Measurements from ENCODE around the gene SURF6.

SURF6 gene

GRCh38 chr9:133347515-133347984, 11.6 kb upstream of the SURF6 start:
- peaks cover 86% of the 10 kb centered on the region for H3K36me3 ChIP-seq (ENCODE audit: control insufficient read depth, low read length)
- H3K27ac ChIP-seq (ENCODE audit: low read depth, low read length), result peak overlapping the region; percentile 81
- H3K79me2 ChIP-seq (ENCODE audit: control insufficient read depth, low read length), result peaks cover 57% of the 10 kb centered on the region

GRCh38 chr9:133346021-133346785, 10.2 kb upstream of the SURF6 start:
- no peaks in the 10 kb centered on the region for H3K9me3 ChIP-seq (ENCODE audit: control insufficient read depth, insufficient read depth, low read length)

More at GRCh38 chr9:133347515-133347984, 11.6 kb upstream of the SURF6 start:
- peak overlapping the region; percentile 98 for H3K4me2 ChIP-seq (ENCODE audit: low read length)
- TF ChIP-seq CTCF (IDR thresholded peaks at IDR 0.05; ENCODE audit: low read depth, low read length, poor library complexity, severe bottlenecking) (no peak), EZH2phosphoT487 (IDR thresholded peaks at IDR 0.05; ENCODE audit: borderline replicate concordance, low read length) (no peak)
- H3K27me3 ChIP-seq (ENCODE audit: control insufficient read depth, low read length), result no peaks in the 10 kb centered on the region
- peaks cover 16% of the 10 kb centered on the region; the same call in 1 of the 2 replicates for H4K20me1 ChIP-seq (ENCODE audit: control insufficient read depth, insufficient read depth, low read depth, low read length)
- peak overlapping the region; percentile 83 for H3K4me3 ChIP-seq (ENCODE audit: low read length)
- H3K9me2 ChIP-seq (replicated peaks; ENCODE audit: control insufficient read depth, low read length), result no peaks in the 10 kb centered on the region
- peaks cover 41% of the 10 kb centered on the region for H3F3A ChIP-seq (ENCODE audit: control insufficient read depth, insufficient read depth)
- H3K9me3 ChIP-seq (ENCODE audit: control insufficient read depth, insufficient read depth, low read length), result no peaks in the 10 kb centered on the region
- H3K4me1 ChIP-seq (ENCODE audit: control insufficient read depth, low read length), result peaks cover 29% of the 10 kb centered on the region

GRCh38 chr9:133345596-133345995, 9.6 kb upstream of the SURF6 start:
- H3K4me3 ChIP-seq (ENCODE audit: low read length), result no peak overlapping the region
- H3K4me1 ChIP-seq (ENCODE audit: control insufficient read depth, low read length), result peaks cover 42% of the 10 kb centered on the region
- H3K9me2 ChIP-seq (replicated peaks; ENCODE audit: control insufficient read depth, low read length), result no peaks in the 10 kb centered on the region
- peaks cover 86% of the 10 kb centered on the region for H3K36me3 ChIP-seq (ENCODE audit: control insufficient read depth, low read length)
- H3K4me2 ChIP-seq (ENCODE audit: low read length), result peak overlapping the region; percentile 98; the same call in 1 of the 2 replicates
- no peak overlapping the region for H3K27ac ChIP-seq (ENCODE audit: low read depth, low read length)
- H3K9me3 ChIP-seq (ENCODE audit: control insufficient read depth, insufficient read depth, low read length), result no peaks in the 10 kb centered on the region
- peaks cover 16% of the 10 kb centered on the region; the same call in 1 of the 2 replicates for H4K20me1 ChIP-seq (ENCODE audit: control insufficient read depth, insufficient read depth, low read depth, low read length)
- H3F3A ChIP-seq (ENCODE audit: control insufficient read depth, insufficient read depth), result peaks cover 23% of the 10 kb centered on the region
- H3K27me3 ChIP-seq (ENCODE audit: control insufficient read depth, low read length), result no peaks in the 10 kb centered on the region
- peaks cover 57% of the 10 kb centered on the region for H3K79me2 ChIP-seq (ENCODE audit: control insufficient read depth, low read length)
- TF ChIP-seq EZH2phosphoT487 (IDR thresholded peaks at IDR 0.05; ENCODE audit: borderline replicate concordance, low read length), result no peak
- no peak for TF ChIP-seq CTCF (IDR thresholded peaks at IDR 0.05; ENCODE audit: low read depth, low read length, poor library complexity, severe bottlenecking)

More at GRCh38 chr9:133346021-133346785, 10.2 kb upstream of the SURF6 start:
- Histone ChIP-seq H3K79me2 (ENCODE audit: control insufficient read depth, low read length) (peaks cover 57% of the 10 kb centered on the region), H3K36me3 (ENCODE audit: control insufficient read depth, low read length) (peaks cover 86% of the 10 kb centered on the region), H3K4me2 (ENCODE audit: low read length) (peak overlapping the region; percentile 98), H3K27ac (ENCODE audit: low read depth, low read length) (no peak overlapping the region), H3K9me2 (replicated peaks; ENCODE audit: control insufficient read depth, low read length) (no peaks in the 10 kb centered on the region), H3K4me3 (ENCODE audit: low read length) (peak overlapping the region; percentile 83), H4K20me1 (ENCODE audit: control insufficient read depth, insufficient read depth, low read depth, low read length) (peaks cover 16% of the 10 kb centered on the region; the same call in 1 of the 2 replicates), H3K27me3 (ENCODE audit: control insufficient read depth, low read length) (no peaks in the 10 kb centered on the region), H3K4me1 (ENCODE audit: control insufficient read depth, low read length) (peaks cover 36% of the 10 kb centered on the region), H3F3A (ENCODE audit: control insufficient read depth, insufficient read depth) (peaks cover 29% of the 10 kb centered on the region)
- TF ChIP-seq CTCF (IDR thresholded peaks at IDR 0.05; ENCODE audit: low read depth, low read length, poor library complexity, severe bottlenecking) (no peak), EZH2phosphoT487 (IDR thresholded peaks at IDR 0.05; ENCODE audit: borderline replicate concordance, low read length) (no peak)
